ENCODE data around the gene NHSL1. TPM values are rescaled to one million over a fixed set of nuclear protein-coding genes. Genes with fewer than 3 reads are reported as not detected.

NHSL1 gene
- total RNA-seq, 1 donor from 2014 or later: 33.5 TPM

DNA sequence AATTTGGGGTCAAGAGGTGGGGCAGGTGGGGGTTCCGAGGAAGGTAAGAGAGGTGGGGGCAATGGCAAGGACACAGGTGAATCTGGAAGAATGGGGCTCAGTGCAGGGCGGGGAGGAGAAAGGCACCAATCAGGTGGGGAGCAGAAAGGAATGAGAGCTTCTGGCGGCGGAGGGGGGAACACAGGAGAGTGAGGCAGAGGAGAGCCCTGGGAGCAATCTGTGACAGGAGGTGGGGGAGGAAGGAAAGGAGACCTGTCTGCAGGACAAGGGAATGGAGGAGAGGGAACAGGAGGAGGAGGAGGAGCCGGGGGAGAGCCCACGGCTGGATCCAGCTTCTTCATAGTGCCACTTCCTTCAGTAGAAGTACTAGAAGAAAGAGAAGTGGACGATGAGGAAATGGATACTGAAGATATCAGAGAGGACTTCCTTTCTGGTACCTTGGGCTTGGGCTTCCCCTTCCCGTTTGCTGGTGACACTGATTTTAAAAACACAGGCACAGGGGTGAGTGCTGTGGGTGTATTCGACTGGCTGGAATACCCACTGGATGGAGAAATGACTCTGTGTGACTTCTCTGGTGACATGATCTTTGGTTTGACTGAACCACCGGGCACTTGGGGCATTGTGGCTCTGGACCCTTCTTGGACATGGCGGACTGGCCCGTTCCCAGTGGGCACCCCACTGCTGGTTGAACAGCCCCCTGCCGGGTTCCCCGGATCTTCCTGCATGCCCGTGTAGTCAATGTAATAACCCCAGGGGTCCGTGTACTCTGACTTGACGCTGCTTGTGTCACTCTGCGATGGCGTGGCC lies 67.8 kb downstream of the NHSL1 start:
- H3K36me3 Mint-ChIP-seq (ENCODE audit: low read depth, unreplicated experiment): peaks cover 10% of the 10 kb centered on the region
- no peaks in the 10 kb centered on the region for H3K27me3 Mint-ChIP-seq (ENCODE audit: low read depth, unreplicated experiment)
- TF ChIP-seq, protein P1, sequence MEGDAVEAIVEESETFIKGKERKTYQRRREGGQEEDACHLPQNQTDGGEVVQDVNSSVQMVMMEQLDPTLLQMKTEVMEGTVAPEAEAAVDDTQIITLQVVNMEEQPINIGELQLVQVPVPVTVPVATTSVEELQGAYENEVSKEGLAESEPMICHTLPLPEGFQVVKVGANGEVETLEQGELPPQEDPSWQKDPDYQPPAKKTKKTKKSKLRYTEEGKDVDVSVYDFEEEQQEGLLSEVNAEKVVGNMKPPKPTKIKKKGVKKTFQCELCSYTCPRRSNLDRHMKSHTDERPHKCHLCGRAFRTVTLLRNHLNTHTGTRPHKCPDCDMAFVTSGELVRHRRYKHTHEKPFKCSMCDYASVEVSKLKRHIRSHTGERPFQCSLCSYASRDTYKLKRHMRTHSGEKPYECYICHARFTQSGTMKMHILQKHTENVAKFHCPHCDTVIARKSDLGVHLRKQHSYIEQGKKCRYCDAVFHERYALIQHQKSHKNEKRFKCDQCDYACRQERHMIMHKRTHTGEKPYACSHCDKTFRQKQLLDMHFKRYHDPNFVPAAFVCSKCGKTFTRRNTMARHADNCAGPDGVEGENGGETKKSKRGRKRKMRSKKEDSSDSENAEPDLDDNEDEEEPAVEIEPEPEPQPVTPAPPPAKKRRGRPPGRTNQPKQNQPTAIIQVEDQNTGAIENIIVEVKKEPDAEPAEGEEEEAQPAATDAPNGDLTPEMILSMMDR (IDR thresholded peaks at IDR 0.05; ENCODE audit: insufficient read depth, low read depth, low read length): no peak
- no peak for TF ChIP-seq EZH2 (IDR thresholded peaks at IDR 0.05; ENCODE audit: insufficient read depth, low read length)
- H3K4me1 Mint-ChIP-seq (ENCODE audit: low read depth, unreplicated experiment): no peaks in the 10 kb centered on the region
- Histone ChIP-seq H3K4me2 (ENCODE audit: low read length) (no peak overlapping the region), H3K9me3 (ENCODE audit: insufficient read depth, low read depth, low read length) (no peaks in the 10 kb centered on the region), H3K27me3 (ENCODE audit: insufficient read depth, low read length) (no peaks in the 10 kb centered on the region), H2AFZ (ENCODE audit: low read depth, low read length) (no peak overlapping the region), H3K9ac (ENCODE audit: low read length) (no peak overlapping the region), H3K27ac (ENCODE audit: low read depth, low read length) (no peak overlapping the region), H3K36me3 (ENCODE audit: insufficient read depth, low read length) (peaks cover under 1% of the 10 kb centered on the region), H3K79me2 (ENCODE audit: insufficient read depth, low read length) (no peaks in the 10 kb centered on the region), H3K4me3 (ENCODE audit: insufficient read depth, low read depth, low read length) (no peak overlapping the region), H3K4me1 (ENCODE audit: insufficient read depth, low read length) (no peaks in the 10 kb centered on the region), H4K20me1 (ENCODE audit: insufficient read depth, low read length) (peaks cover 14% of the 10 kb centered on the region)
- FAIRE-seq: no peak
- DNase-seq (ENCODE audit: low read depth): no peak
- no peaks in the 10 kb centered on the region for H3K9me3 Mint-ChIP-seq (ENCODE audit: unreplicated experiment)
- H3K4me3 Mint-ChIP-seq (ENCODE audit: unreplicated experiment): no peak overlapping the region
- H3K27ac Mint-ChIP-seq (ENCODE audit: unreplicated experiment): no peak overlapping the region

GRCh38 chr6:138430361-138431145 lies 68.7 kb downstream of the NHSL1 start:
- Histone ChIP-seq H3K36me3 (ENCODE audit: insufficient read depth, low read length) (no peaks in the 10 kb centered on the region), H3K4me1 (ENCODE audit: insufficient read depth, low read length) (no peaks in the 10 kb centered on the region), H4K20me1 (ENCODE audit: insufficient read depth, low read length) (peaks cover 14% of the 10 kb centered on the region), H3K79me2 (ENCODE audit: insufficient read depth, low read length) (no peaks in the 10 kb centered on the region), H3K27me3 (ENCODE audit: insufficient read depth, low read length) (no peaks in the 10 kb centered on the region), H3K27ac (ENCODE audit: low read depth, low read length) (no peak overlapping the region), H3K4me3 (ENCODE audit: insufficient read depth, low read depth, low read length) (no peak overlapping the region), H3K9me3 (ENCODE audit: insufficient read depth, low read depth, low read length) (no peaks in the 10 kb centered on the region), H3K4me2 (ENCODE audit: low read length) (no peak overlapping the region), H3K9ac (ENCODE audit: low read length) (no peak overlapping the region), H2AFZ (ENCODE audit: low read depth, low read length) (no peak overlapping the region)
- Mint-ChIP-seq H3K27ac (ENCODE audit: unreplicated experiment) (no peak overlapping the region), H3K4me3 (ENCODE audit: unreplicated experiment) (no peak overlapping the region), H3K27me3 (ENCODE audit: low read depth, unreplicated experiment) (no peaks in the 10 kb centered on the region), H3K4me1 (ENCODE audit: low read depth, unreplicated experiment) (no peaks in the 10 kb centered on the region), H3K36me3 (ENCODE audit: low read depth, unreplicated experiment) (peaks cover 7% of the 10 kb centered on the region), H3K9me3 (ENCODE audit: unreplicated experiment) (no peaks in the 10 kb centered on the region)
- FAIRE-seq: no peak
- TF ChIP-seq, protein P1 (IDR thresholded peaks at IDR 0.05; ENCODE audit: insufficient read depth, low read depth, low read length): no peak
- TF ChIP-seq EZH2 (IDR thresholded peaks at IDR 0.05; ENCODE audit: insufficient read depth, low read length): no peak
- DNase-seq (ENCODE audit: low read depth): no peak

Measured in astrocyte (in vitro differentiated cells and primary cell).